ENCODE measurements around the gene ANTXR1.

ANTXR1 gene

DNA sequence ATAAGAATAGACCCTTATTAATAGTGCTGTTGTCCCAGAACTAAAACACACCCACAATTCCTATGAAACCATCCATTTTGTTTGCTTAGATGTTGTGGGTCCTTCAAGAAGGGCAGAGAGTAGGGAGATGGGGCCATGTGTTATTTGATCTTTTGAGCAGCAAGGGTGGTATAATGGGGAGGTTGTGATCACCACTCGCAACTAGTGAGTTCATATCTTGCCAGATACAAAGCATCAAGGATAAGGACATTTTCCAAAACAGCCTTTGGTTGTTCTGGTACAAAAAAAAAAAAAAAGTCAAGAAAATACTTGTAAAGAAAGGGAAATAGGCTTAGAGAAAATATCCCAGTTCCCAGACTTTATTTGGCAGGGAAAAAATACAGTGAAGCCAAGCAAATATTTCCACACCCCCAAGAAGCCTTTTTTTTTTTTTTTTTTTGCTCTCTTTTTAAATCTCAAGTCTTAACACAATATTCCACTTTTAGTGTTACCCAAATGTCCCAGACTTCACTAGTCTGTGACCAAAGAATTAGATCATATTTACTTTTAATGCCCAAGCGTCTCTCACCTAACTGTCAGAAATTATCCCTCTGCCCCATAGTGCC is 54.1 kb downstream of the ANTXR1 start:
- in situ Hi-C loops (cut with HindIII; ENCODE audit: low sequenced_read_pairs): no loop called here

DNA sequence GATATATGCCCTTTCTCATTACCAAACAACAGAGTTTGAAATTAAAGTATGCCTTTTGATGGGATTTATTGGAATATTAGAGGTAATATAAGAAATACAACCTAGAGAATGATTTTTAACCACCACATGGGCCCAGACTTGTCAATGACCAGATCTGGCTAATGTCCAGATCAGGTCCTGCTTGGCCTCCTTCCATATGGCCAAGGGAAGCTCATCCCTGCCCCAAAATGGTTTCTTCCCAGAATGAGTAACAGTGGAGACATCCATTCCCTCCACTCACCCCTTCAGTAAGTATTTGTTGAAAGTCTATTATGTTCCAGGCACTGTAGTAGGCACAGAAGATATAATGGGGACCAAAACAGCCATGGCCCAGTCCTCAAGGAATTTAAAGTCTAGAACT is 54.9 kb downstream of the ANTXR1 start:
- in situ Hi-C loops (cut with HindIII; ENCODE audit: low sequenced_read_pairs): no loop called here

DNA sequence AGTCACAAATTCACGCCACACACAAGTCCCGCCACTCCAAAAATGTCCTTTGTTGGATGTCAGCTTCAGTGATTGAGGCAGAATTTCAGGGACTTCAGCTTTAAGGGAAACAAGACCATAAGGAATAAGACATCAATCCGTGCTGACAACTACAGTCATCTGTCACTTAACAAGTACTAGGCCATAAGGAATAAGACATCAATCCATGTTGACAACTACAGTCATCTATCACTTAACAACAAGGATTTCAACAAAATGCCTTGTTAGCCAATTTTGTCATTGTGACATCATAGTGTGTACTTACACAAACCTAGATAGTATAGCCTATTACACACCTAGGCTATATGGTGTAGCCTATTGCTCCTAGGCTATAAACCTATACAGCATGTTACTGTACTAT is 58.0 kb downstream of the ANTXR1 start:
- in situ Hi-C loops (cut with HindIII; ENCODE audit: low sequenced_read_pairs): no loop called here

GRCh38 chr2:69073928-69074570 is 61.1 kb downstream of the ANTXR1 start:
- in situ Hi-C loops (cut with HindIII; ENCODE audit: low sequenced_read_pairs): no loop called here

DNA sequence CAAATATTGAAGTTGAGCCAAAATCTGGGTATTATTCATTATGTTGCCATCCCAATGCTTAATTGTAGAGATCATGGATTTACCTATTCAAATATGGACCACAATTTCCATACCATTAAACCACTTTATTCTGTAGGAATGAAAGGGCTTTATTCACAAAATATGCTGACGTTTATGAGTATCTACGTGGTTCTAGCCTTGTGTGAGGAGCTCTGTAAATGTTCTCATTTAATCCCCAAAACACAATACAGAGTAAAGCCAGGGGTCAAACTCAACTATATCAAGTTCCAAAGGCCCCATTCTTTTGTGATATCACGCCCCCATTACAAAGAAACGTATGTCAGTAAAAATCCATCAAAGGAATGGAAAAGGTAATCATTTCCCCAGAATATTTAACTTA is 61.9 kb downstream of the ANTXR1 start:
- in situ Hi-C loops (cut with HindIII; ENCODE audit: low sequenced_read_pairs): no loop called here

DNA sequence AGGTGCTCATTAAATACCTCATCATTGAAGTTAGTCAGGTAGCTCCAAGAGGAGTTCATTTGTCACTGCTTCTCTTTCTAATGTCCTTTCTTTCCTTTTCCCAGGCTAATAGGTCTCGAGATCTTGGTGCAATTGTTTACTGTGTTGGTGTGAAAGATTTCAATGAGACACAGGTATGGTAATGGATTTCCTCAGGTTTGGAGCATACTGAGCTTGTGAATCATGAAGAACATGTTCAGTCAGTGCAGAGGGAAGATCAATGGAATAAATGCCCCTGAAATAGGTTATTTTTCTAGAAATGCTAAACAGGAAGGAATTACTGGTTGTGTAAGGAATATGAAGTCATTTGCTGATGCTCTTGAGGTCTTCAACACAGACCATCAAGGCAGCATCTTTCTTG is 62.5 kb downstream of the ANTXR1 start:
- in situ Hi-C loops (cut with HindIII; ENCODE audit: low sequenced_read_pairs): no loop called here

DNA sequence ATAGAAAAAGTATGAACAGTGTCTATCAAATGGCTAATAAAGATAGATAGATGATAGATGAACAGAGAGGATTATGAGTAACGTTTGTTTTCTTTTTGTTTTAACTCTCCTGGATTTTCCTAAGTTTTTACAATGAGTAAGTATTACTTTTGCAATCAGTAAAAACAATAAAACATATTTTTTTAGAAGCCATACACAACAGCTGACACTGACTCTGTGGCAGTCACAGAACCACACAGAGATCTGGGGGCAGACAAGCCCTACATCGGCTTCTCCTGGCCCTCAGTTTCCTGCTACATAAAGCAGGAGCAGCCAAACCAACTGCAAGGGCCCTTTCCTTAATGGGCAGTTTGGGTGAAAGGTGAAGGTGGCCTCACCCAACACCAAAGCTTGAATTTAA is 63.6 kb downstream of the ANTXR1 start:
- in situ Hi-C loops (cut with HindIII; ENCODE audit: low sequenced_read_pairs): no loop called here

DNA sequence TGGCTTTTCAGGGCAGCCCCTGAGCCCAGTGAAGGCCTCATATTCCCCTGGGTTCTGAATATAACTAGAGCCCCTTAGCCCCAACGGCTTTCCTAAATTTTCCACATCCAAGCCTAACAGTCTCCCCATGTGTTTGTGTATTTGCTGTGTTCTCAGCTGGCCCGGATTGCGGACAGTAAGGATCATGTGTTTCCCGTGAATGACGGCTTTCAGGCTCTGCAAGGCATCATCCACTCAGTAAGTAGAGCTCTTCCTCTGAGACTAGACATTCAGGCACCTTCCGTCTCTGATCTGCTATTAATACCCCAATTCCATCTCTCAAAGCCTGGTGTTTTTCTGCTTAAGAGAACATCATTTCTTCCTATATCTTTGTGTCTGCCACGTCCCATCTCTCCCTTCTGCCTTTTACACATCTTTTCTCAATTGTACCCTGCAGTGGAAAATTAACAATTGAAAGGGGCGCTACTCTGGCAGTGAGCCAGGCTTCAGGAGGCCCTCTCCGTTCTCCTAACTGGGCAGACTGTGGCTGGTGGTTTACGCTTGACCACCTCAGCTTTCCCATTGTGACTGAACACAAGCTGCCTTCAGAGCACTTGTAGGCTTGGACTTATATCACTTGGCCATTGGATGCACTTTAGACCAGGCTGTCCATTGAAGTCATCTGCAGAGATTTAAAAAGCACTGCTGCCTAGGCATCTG is 64.4 kb downstream of the ANTXR1 start:
- in situ Hi-C loops (cut with HindIII; ENCODE audit: low sequenced_read_pairs): no loop called here

- in situ Hi-C loops (cut with HindIII; ENCODE audit: low sequenced_read_pairs): no loop called here
Measured at GRCh38 chr2:69080071-69080470, 67.1 kb downstream of the ANTXR1 start.

- in situ Hi-C loops (cut with HindIII; ENCODE audit: low sequenced_read_pairs): no loop called here
Measured at GRCh38 chr2:69081001-69081580, 68.1 kb downstream of the ANTXR1 start.

- in situ Hi-C loops (cut with HindIII; ENCODE audit: low sequenced_read_pairs): no loop called here
Measured at GRCh38 chr2:69081757-69082156, 68.8 kb downstream of the ANTXR1 start.

GRCh38 chr2:69082430-69082997 is 69.5 kb downstream of the ANTXR1 start:
- in situ Hi-C loops (cut with HindIII; ENCODE audit: low sequenced_read_pairs): no loop called here

GRCh38 chr2:69083235-69083748 is 70.3 kb downstream of the ANTXR1 start:
- in situ Hi-C loops (cut with HindIII; ENCODE audit: low sequenced_read_pairs): no loop called here

GRCh38 chr2:69084492-69084891 is 71.5 kb downstream of the ANTXR1 start:
- in situ Hi-C loops (cut with HindIII; ENCODE audit: low sequenced_read_pairs): no loop called here

- in situ Hi-C loops (cut with HindIII; ENCODE audit: low sequenced_read_pairs): no loop called here
Measured at GRCh38 chr2:69086466-69086865, 73.5 kb downstream of the ANTXR1 start.

DNA sequence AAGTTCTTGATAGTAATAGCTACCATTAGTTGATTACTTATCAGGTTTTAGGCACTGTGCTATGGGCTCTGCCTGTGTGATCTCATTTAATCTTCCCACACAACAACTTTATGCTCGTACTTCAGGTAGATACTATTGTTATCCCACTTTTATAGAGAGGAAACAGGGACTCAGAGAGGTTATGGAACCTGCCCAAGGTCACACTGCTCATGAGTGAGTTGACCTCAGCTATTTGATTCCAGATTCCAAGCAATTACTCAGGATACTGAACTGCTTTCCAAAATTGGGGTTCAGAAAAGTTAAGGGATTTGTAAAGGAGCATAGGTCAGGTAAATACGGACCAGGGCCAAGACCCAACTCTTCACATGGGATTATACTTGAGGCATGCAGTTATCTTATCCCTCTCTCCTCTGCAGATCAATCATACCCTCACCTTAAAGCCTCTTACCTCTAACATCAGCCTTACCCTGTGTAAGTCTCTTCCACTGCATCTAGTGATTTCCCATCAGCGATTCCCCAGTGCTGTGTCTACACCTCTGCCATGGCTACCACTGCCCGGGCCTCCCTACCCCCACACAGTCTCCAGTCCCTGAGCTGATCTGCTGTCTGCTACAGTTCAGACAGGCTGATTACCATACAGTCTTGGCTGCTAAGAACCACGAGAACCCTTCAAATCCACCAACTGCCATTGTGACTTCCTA is 74.4 kb downstream of the ANTXR1 start:
- in situ Hi-C loops (cut with HindIII; ENCODE audit: low sequenced_read_pairs): no loop called here

- in situ Hi-C loops (cut with HindIII; ENCODE audit: low sequenced_read_pairs): no loop called here
Measured at GRCh38 chr2:69087912-69088240, 74.9 kb downstream of the ANTXR1 start.

- in situ Hi-C loops (cut with HindIII; ENCODE audit: low sequenced_read_pairs): no loop called here
Measured at GRCh38 chr2:69088466-69088865, 75.5 kb downstream of the ANTXR1 start.

- in situ Hi-C loops (cut with HindIII; ENCODE audit: low sequenced_read_pairs): no loop called here
Measured at GRCh38 chr2:69089266-69089665, 76.3 kb downstream of the ANTXR1 start.

- in situ Hi-C loops (cut with HindIII; ENCODE audit: low sequenced_read_pairs): no loop called here
Measured at GRCh38 chr2:69089998-69090397, 77.0 kb downstream of the ANTXR1 start.

- in situ Hi-C loops (cut with HindIII; ENCODE audit: low sequenced_read_pairs): no loop called here
Measured at GRCh38 chr2:69090820-69091219, 77.8 kb downstream of the ANTXR1 start.
